ENCODE data around the gene HTT.

- TF ChIP-seq, protein P1, sequence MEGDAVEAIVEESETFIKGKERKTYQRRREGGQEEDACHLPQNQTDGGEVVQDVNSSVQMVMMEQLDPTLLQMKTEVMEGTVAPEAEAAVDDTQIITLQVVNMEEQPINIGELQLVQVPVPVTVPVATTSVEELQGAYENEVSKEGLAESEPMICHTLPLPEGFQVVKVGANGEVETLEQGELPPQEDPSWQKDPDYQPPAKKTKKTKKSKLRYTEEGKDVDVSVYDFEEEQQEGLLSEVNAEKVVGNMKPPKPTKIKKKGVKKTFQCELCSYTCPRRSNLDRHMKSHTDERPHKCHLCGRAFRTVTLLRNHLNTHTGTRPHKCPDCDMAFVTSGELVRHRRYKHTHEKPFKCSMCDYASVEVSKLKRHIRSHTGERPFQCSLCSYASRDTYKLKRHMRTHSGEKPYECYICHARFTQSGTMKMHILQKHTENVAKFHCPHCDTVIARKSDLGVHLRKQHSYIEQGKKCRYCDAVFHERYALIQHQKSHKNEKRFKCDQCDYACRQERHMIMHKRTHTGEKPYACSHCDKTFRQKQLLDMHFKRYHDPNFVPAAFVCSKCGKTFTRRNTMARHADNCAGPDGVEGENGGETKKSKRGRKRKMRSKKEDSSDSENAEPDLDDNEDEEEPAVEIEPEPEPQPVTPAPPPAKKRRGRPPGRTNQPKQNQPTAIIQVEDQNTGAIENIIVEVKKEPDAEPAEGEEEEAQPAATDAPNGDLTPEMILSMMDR (IDR thresholded peaks at IDR 0.05): no peak
- no peak for TF ChIP-seq POLR2A (IDR thresholded peaks at IDR 0.05)
These were observed 139.3 kb downstream of the HTT start for GRCh38 chr4:3213661-3214250.
